Measurements from ENCODE around the gene SIRT1. TPM values are rescaled to one million over a fixed set of nuclear protein-coding genes. Genes with fewer than 3 reads are reported as not detected.

The SIRT1 gene
- total and polyA plus RNA-seq, 2 of the 8 experiments (the other 6 are each of a cell fraction or from before 2014, with no cell fraction given), result 22.6 to 70.9 TPM

DNA sequence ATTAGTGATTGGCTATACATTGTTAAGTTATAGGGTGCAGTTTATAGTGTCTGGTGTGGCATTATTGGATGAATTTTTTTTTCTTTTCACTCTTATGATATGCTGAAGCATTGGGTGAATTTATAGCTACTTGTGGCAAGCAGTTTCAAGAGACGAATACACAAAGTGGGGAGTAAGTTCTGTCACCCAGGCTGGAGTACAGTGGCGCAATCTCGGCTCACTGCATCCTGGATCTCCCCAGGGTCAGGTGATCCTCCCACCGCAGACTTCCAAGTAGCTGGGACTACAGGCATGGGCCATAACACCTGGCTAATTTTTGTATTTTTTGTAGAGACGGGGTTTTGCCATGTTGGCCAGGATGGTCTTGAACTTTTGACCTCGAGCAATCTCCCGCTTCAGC is 6.3 kb upstream of the SIRT1 start:
- no peak overlapping the region for H3K4me3 ChIP-seq (ENCODE audit: extremely low read depth in 1 of 4, insufficient read depth in 2 of 4, low read depth in 3 of 4, low read length in 4 of 4)
- FAIRE-seq, result no peak
- no peaks in the 10 kb centered on the region for H3K79me1 ChIP-seq (ENCODE audit: low read depth, low read length)
- no peak overlapping the region for H2BK15ac ChIP-seq (ENCODE audit: low read length)
- 94% methylated on average over 7 of the region's 7 CpGs; no CpG with 5 or more reads in 1 of the 2 experiments for WGBS, 2 experiments (ENCODE audit: extremely low coverage in 1 of 2, insufficient coverage in 1 of 2, insufficient read length in 1 of 2, insufficient replicate concordance in 2 of 2, low coverage in 1 of 2, low lambda C conversion rate in 2 of 2, missing lambda C conversion rate in 1 of 2)
- H3K27me3 ChIP-seq (replicated peaks in 1 of 4; ENCODE audit: control insufficient read depth in 3 of 4, extremely low read depth in 1 of 4, insufficient read depth in 3 of 4, low read length in 3 of 4), result no peaks in the 10 kb centered on the region
- H3K9ac ChIP-seq (replicated peaks in 1 of 4; ENCODE audit: extremely low read depth in 1 of 4, low read depth in 3 of 4, low read length in 3 of 4), result no peak overlapping the region
- H2BK120ac ChIP-seq (replicated peaks; ENCODE audit: low read depth, low read length), result no peak overlapping the region
- H3K23me2 ChIP-seq (ENCODE audit: low read depth, low read length), result no peaks in the 10 kb centered on the region
- ChIA-PET POLR2A (ENCODE audit: partially characterized antibody) (interaction anchor here (0.6 to 1.3 kb wide), 7 partner anchors 9 to 285 kb away, joined by 3 to 6 read pairs (median 4); no protein-coding TSS in a partner anchor), CTCF (ENCODE audit: partially characterized antibody) (interaction anchor here (0.9 to 2.7 kb wide), 3 partner anchors 9 to 90 kb away, joined by 3 to 14 read pairs (median 4); no protein-coding TSS in a partner anchor)
- no peak overlapping the region for H3K23ac ChIP-seq (ENCODE audit: insufficient read length)
- H3K4me2 ChIP-seq (ENCODE audit: insufficient read depth in 1 of 2, low read depth in 2 of 2, low read length in 2 of 2), result no peak overlapping the region
- H4K91ac ChIP-seq (replicated peaks; ENCODE audit: insufficient read length, low read length), result no peak overlapping the region
- H3K18ac ChIP-seq (ENCODE audit: extremely low read depth, low read length), result no peak overlapping the region
- H2BK5ac ChIP-seq (ENCODE audit: low read depth, low read length), result no peak overlapping the region
- H2BK12ac ChIP-seq (ENCODE audit: low read depth, low read length), result no peak overlapping the region
- H2BK20ac ChIP-seq (ENCODE audit: low read length), result no peak overlapping the region
- no peak overlapping the region for H3K27ac ChIP-seq (ENCODE audit: low read depth, low read length)
- no peak overlapping the region for H2AK5ac ChIP-seq (ENCODE audit: low read depth, low read length)
- no peak overlapping the region for H3K4ac ChIP-seq (replicated peaks; ENCODE audit: insufficient read length, low read depth, low read length)
- H3K4me1 ChIP-seq (replicated peaks in 1 of 4; ENCODE audit: control insufficient read depth in 3 of 4, insufficient read depth in 4 of 4, low read length in 3 of 4), result no peaks in the 10 kb centered on the region
- no peak overlapping the region for H4K8ac ChIP-seq (ENCODE audit: extremely low read depth, insufficient read depth, low read length)
- TF ChIP-seq FOSL1 (IDR thresholded peaks at IDR 0.05; ENCODE audit: insufficient read depth, low read depth, low read length) (no peak), POLR2AphosphoS5 (IDR thresholded peaks at IDR 0.05; ENCODE audit: low read depth, low read length) (no peak), CEBPB (IDR thresholded peaks at IDR 0.05; ENCODE audit: low read depth, low read length) (peak; percentile 65; the same call in 1 of the 2 replicates), CBX8 (IDR thresholded peaks at IDR 0.05; ENCODE audit: borderline replicate concordance, low read depth, low read length) (no peak), JUND (IDR thresholded peaks at IDR 0.05; ENCODE audit: low read length) (no peak)
- H3K9me3 ChIP-seq (ENCODE audit: insufficient read depth in 2 of 2, low read depth in 1 of 2, low read length in 1 of 2), result no peaks in the 10 kb centered on the region
- H4K20me1 ChIP-seq (replicated peaks in 1 of 2; ENCODE audit: control insufficient read depth in 1 of 2, insufficient read depth in 2 of 2, low read length in 2 of 2), result no peaks in the 10 kb centered on the region
- no peak for DNase-seq (ENCODE audit: low read depth in 1 of 2, low spot score in 2 of 2)
- no peak overlapping the region for H3K56ac ChIP-seq (replicated peaks; ENCODE audit: insufficient read length, low read depth, low read length)
- no peak overlapping the region for H3K14ac ChIP-seq (ENCODE audit: insufficient read length)
- no peaks in the 10 kb centered on the region for H3K79me2 ChIP-seq (ENCODE audit: control insufficient read depth in 1 of 2, insufficient read depth in 2 of 2, low read length in 2 of 2)
- H4K5ac ChIP-seq (ENCODE audit: insufficient read length, low read depth, low read length), result no peak overlapping the region
- no peak overlapping the region for H2AFZ ChIP-seq (ENCODE audit: low read length)
- no peaks in the 10 kb centered on the region for H3K36me3 ChIP-seq (ENCODE audit: control insufficient read depth in 2 of 4, insufficient read depth in 4 of 4, low read length in 3 of 4)

Measured in H1 (cell line).